HG03469 (cell line): ENCODE measurements around the gene AQP3.
"Not testable (repeated sequence)": the region's sequence is repeated elsewhere in the genome, so short reads cannot be mapped to it uniquely, and the experiment has no call there.

ENCODE experiments used
- ATAC-seq: cut with Tn5 transposase; IDR thresholded peaks from one replicate; pipeline ENCODE4 v1.9.1; 2021; ENCODE audit warnings: mild to moderate bottlenecking, moderate library complexity, moderate number of reproducible peaks; ENCODE audit not compliant: unreplicated experiment

The AQP3 gene

GRCh38 chr9:33446946-33447798, at the start of gene AQP3:
TSS of gene AQP3 (minus strand) at chr9:33447593. CDS start at chr9:33447530, 63 bp downstream.
- ATAC-seq = no peak

GRCh38 chr9:33493819-33494218, 46.4 kb upstream of the AQP3 start:
- not testable (repeated sequence) for ATAC-seq

GRCh38 chr9:33489066-33489465, 41.7 kb upstream of the AQP3 start:
- ATAC-seq = no peak

- not testable (repeated sequence) for ATAC-seq
Observed at GRCh38 chr9:33485312-33485711, 37.9 kb upstream of the AQP3 start.

- ATAC-seq = no peak
Observed at GRCh38 chr9:33480976-33481375, 33.6 kb upstream of the AQP3 start.

- ATAC-seq = no peak
Observed at GRCh38 chr9:33480106-33480505, 32.7 kb upstream of the AQP3 start.

- ATAC-seq = no peak
Observed at GRCh38 chr9:33476503-33476902, 29.1 kb upstream of the AQP3 start.

GRCh38 chr9:33475357-33475756, 28.0 kb upstream of the AQP3 start:
- no peak for ATAC-seq

- peak; percentile 93 for ATAC-seq
Observed at GRCh38 chr9:33473643-33474352, 26.4 kb upstream of the AQP3 start, which contains the start of gene NOL6. TSS of gene NOL6 (minus strand) at chr9:33473924. CDS start at chr9:33473842, 82 bp downstream.

GRCh38 chr9:33472881-33473615, 25.7 kb upstream of the AQP3 start:
- ATAC-seq = no peak

GRCh38 chr9:33472171-33472880, 24.9 kb upstream of the AQP3 start:
- no peak for ATAC-seq

- no peak for ATAC-seq
Observed at GRCh38 chr9:33471361-33471760, 24.0 kb upstream of the AQP3 start.

GRCh38 chr9:33469891-33470290, 22.5 kb upstream of the AQP3 start:
- no peak for ATAC-seq

GRCh38 chr9:33468797-33469621, 21.6 kb upstream of the AQP3 start:
- no peak for ATAC-seq

- no peak for ATAC-seq
Observed at GRCh38 chr9:33468215-33468730, 20.9 kb upstream of the AQP3 start.

- no peak for ATAC-seq
Observed at GRCh38 chr9:33467526-33467925, 20.1 kb upstream of the AQP3 start.

GRCh38 chr9:33466565-33467495, 19.4 kb upstream of the AQP3 start:
- ATAC-seq = no peak
